Upper lobe of left lung (tissue), 4 donors: Measurements from ENCODE around the gene WLS.

Experiments used
- EP300 ChIP-seq, 4 donors: sonication (generic); formaldehyde crosslinking; IDR thresholded peaks; one replicate each; pipeline ENCODE4 v1.5.1; 2017; ENCODE audit warnings: antibody characterized with exemption in 4 of 4, control low read depth in 2 of 4
- POLR2A ChIP-seq, 4 donors: fragments of 450-650 bp; IDR thresholded peaks; one replicate each; pipeline ENCODE4 v1.5.1; 2016 to 2017; ENCODE audit warnings: antibody characterized with exemption in 4 of 4, mild to moderate bottlenecking in 2 of 4
- POLR2AphosphoS5 ChIP-seq, 2 donors: sonication (generic); formaldehyde crosslinking; IDR thresholded peaks; one replicate each; pipeline ENCODE4 v1.5.1; 2017; ENCODE audit warnings: antibody characterized with exemption in 2 of 2
- TF ChIP-seq, protein P1 (sequence below), 6 experiments: fragments of 450-650 bp in 4 of 6; fragments of 200-600 bp in 2 of 6; sonication (generic) in 2 of 6; IDR thresholded peaks; one replicate each; pipeline ENCODE4 v1.5.1; 2016 to 2019; ENCODE audit warnings: antibody characterized with exemption in 6 of 6

DNA sequence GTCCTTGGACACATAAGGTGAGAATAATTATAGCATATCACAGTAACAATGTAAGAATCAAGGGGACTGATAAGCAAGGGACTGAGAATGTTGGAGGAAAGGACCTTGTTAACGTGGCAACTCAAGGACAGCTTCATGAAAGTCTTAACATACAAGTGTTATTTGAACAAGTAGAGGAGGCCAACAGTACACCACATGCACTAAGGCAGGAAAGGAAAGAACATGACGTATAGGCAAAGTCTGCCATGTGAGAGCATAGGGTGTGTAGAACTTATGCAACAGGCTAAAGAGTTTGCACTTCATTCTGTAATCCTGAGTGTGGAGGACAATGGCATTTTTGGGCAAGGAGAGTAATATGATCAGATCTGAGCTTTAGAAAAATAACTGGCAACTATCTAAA is 148.6 kb downstream of the WLS start:
- TF ChIP-seq POLR2AphosphoS5 (IDR thresholded peaks at IDR 0.05): no peak
- no peak for TF ChIP-seq EP300 (IDR thresholded peaks at IDR 0.05)
- TF ChIP-seq, protein P1, sequence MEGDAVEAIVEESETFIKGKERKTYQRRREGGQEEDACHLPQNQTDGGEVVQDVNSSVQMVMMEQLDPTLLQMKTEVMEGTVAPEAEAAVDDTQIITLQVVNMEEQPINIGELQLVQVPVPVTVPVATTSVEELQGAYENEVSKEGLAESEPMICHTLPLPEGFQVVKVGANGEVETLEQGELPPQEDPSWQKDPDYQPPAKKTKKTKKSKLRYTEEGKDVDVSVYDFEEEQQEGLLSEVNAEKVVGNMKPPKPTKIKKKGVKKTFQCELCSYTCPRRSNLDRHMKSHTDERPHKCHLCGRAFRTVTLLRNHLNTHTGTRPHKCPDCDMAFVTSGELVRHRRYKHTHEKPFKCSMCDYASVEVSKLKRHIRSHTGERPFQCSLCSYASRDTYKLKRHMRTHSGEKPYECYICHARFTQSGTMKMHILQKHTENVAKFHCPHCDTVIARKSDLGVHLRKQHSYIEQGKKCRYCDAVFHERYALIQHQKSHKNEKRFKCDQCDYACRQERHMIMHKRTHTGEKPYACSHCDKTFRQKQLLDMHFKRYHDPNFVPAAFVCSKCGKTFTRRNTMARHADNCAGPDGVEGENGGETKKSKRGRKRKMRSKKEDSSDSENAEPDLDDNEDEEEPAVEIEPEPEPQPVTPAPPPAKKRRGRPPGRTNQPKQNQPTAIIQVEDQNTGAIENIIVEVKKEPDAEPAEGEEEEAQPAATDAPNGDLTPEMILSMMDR (IDR thresholded peaks at IDR 0.05): no peak
- TF ChIP-seq POLR2A (IDR thresholded peaks at IDR 0.05): no peak
